K562 (cell line): ENCODE results near the gene FGF11. TPM values are rescaled to one million over a fixed set of nuclear protein-coding genes. Genes with fewer than 3 reads are reported as not detected.
A peak's percentile ranks its signal among the peaks of the same experiment; 100 is the strongest.

Experiments used
- CTBP1 ChIP-seq: fragments of 450-650 bp; IDR thresholded peaks from 2 replicates; pipeline ENCODE4 v1.6.1; 2016; ENCODE audit warnings: borderline replicate concordance
- CTCF ChIP-seq, 3 experiments: IDR thresholded peaks in 2 of 3; conservative IDR thresholded peaks in 1 of 3; 2 replicates each; pipeline ENCODE4 v1.5.1; 2011 to 2012; ENCODE audit warnings: low read length in 3 of 3, mild to moderate bottlenecking in 3 of 3, control low read depth in 2 of 3, improper control_type of control experiment in 1 of 3, inconsistent platforms in 1 of 3, low read depth in 1 of 3, mixed read lengths in 1 of 3, moderate library complexity in 1 of 3; ENCODE audit not compliant: insufficient read depth in 2 of 3
- DNMT1 ChIP-seq: fragments of 450-650 bp; IDR thresholded peaks from 2 replicates; pipeline ENCODE4 v1.6.1; 2016; ENCODE audit warnings: antibody characterized with exemption, mild to moderate bottlenecking
- GTF2F1 ChIP-seq: IDR thresholded peaks from 2 replicates; pipeline ENCODE4 v1.6.1; 2011; ENCODE audit warnings: low read depth, low read length, improper control_type of control experiment
- HDAC1 ChIP-seq, 2 experiments: fragments of 450-650 bp; IDR thresholded peaks; 2 replicates each; pipeline ENCODE4 v1.6.1; 2016 to 2017; ENCODE audit warnings: inconsistent platforms in 1 of 2, mild to moderate bottlenecking in 1 of 2, moderate library complexity in 1 of 2
- MLX ChIP-seq, 2 experiments: fragments of 450-650 bp in 1 of 2; sonication (generic) in 1 of 2; formaldehyde crosslinking; conservative IDR thresholded peaks; 2 replicates each; pipeline versions ENCODE4 v1.4.0 to v1.8.1; 2020 to 2022; ENCODE audit warnings: mild to moderate bottlenecking in 1 of 2, missing genetic modification reagents in 1 of 2
- NBN ChIP-seq: fragments of 450-650 bp; IDR thresholded peaks from 2 replicates; pipeline ENCODE4 v1.6.1; 2016; ENCODE audit warnings: low read depth, mild to moderate bottlenecking
- PRMT5 ChIP-seq: sonication (generic); formaldehyde crosslinking; IDR thresholded peaks from 2 replicates; pipeline ENCODE4 v1.5.0; 2020; ENCODE audit warnings: missing genetic modification reagents
- RB1 ChIP-seq: fragments of 450-650 bp; IDR thresholded peaks from 2 replicates; pipeline ENCODE4 v1.6.1; 2017; ENCODE audit warnings: low read depth, mild to moderate bottlenecking
- TEAD1 ChIP-seq, 2 experiments: fragments of 450-650 bp in 1 of 2; sonication (generic) in 1 of 2; formaldehyde crosslinking; IDR thresholded peaks; 2 replicates each; pipeline versions ENCODE4 v1.4.0 to v1.8.0; 2020 to 2022; ENCODE audit warnings: mild to moderate bottlenecking in 2 of 2, missing genetic modification reagents in 1 of 2
- ZFX ChIP-seq: sonication (generic); formaldehyde crosslinking; IDR thresholded peaks from 2 replicates; pipeline ENCODE4 v1.8.0; 2022; ENCODE audit warnings: mild to moderate bottlenecking, missing genetic modification reagents, moderate library complexity
- polyA plus RNA-seq, 8 experiments: library from polyadenylated mRNA; depleted of rRNA in 4 of 8; stranded (reverse) in 5 of 8; unstranded in 3 of 8; fragments of >200 nt; fragmentation: Nextera tagmentation in 2 of 8; fragmentation: Illumina TruSeq in 1 of 8; extraction: Ambion mirVana in 2 of 8; extraction: Trizol in 1 of 8; gene quantifications; 2 replicates each; pipeline versions ENCODE4 v1.2.1 to v1.2.3, GENCODE V29; 2011 to 2014; ENCODE audit warnings: inconsistent platforms in 1 of 8, missing spikeins in 1 of 8
- total RNA-seq, 7 experiments: library from RNA; depleted of rRNA in 6 of 7; stranded (reverse); fragments of >200 nt in 6 of 7; fragmentation: Illumina TruSeq in 2 of 7; extraction: Trizol in 2 of 7; gene quantifications; 2 replicates each; pipeline versions ENCODE4 v1.2.1 to v1.2.3, GENCODE V29; 2011 to 2021; ENCODE audit warnings: low replicate concordance in 1 of 7
- TF ChIP-seq, protein P1 (sequence below): IDR thresholded peaks from 3 replicates; pipeline ENCODE4 v1.6.1; 2011; ENCODE audit warnings: borderline replicate concordance, mild to moderate bottlenecking, moderate library complexity; ENCODE audit not compliant: insufficient read length; ENCODE audit errors: extremely low read depth
- TF ChIP-seq, protein P2 (sequence below): sonication (generic); formaldehyde crosslinking; IDR thresholded peaks from 2 replicates; pipeline ENCODE4 v1.9.0; 2022; ENCODE audit warnings: mild to moderate bottlenecking, missing genetic modification reagents
- TF ChIP-seq, protein P3 (sequence below): sonication (generic); IDR thresholded peaks from 2 replicates; pipeline ENCODE4 v1.6.1; 2016

FGF11 gene
- total and polyA plus RNA-seq, 9 of the 15 experiments (the other 6 are each of a cell fraction or from before 2014, with no cell fraction given) = 1.2 to 7.5 (median 3.0) TPM

- TF ChIP-seq CTCF (IDR thresholded peaks at IDR 0.05 in 2 of 3, conservative IDR thresholded peaks at IDR 0.05 in 1 of 3; ENCODE audit: insufficient read depth in 2 of 3, low read depth in 1 of 3, low read length in 3 of 3) = peak in 1 of 3 experiments; percentile 29; a peak in 2 of 6 replicates
- TF ChIP-seq NBN = no peak
- peak in 1 of 2 experiments; percentile 38; a peak in 2 of 4 replicates for TF ChIP-seq HDAC1 (IDR thresholded peaks at IDR 0.05)
- TF ChIP-seq DNMT1 = no peak
- no peak for TF ChIP-seq TEAD1 (CRISPR knock-in tag; IDR thresholded peaks at IDR 0.05)
- TF ChIP-seq, protein P1, sequence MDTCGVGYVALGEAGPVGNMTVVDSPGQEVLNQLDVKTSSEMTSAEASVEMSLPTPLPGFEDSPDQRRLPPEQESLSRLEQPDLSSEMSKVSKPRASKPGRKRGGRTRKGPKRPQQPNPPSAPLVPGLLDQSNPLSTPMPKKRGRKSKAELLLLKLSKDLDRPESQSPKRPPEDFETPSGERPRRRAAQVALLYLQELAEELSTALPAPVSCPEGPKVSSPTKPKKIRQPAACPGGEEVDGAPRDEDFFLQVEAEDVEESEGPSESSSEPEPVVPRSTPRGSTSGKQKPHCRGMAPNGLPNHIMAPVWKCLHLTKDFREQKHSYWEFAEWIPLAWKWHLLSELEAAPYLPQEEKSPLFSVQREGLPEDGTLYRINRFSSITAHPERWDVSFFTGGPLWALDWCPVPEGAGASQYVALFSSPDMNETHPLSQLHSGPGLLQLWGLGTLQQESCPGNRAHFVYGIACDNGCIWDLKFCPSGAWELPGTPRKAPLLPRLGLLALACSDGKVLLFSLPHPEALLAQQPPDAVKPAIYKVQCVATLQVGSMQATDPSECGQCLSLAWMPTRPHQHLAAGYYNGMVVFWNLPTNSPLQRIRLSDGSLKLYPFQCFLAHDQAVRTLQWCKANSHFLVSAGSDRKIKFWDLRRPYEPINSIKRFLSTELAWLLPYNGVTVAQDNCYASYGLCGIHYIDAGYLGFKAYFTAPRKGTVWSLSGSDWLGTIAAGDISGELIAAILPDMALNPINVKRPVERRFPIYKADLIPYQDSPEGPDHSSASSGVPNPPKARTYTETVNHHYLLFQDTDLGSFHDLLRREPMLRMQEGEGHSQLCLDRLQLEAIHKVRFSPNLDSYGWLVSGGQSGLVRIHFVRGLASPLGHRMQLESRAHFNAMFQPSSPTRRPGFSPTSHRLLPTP = no peak
- no peak for TF ChIP-seq MLX (CRISPR knock-in tag; conservative IDR thresholded peaks at IDR 0.05)
- 0 out of 2 replicates have a peak, but pooled peaks have one; percentile 52 for TF ChIP-seq CTBP1
- no peak for TF ChIP-seq GTF2F1
- TF ChIP-seq, protein P2, sequence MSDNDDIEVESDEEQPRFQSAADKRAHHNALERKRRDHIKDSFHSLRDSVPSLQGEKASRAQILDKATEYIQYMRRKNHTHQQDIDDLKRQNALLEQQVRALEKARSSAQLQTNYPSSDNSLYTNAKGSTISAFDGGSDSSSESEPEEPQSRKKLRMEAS = no peak
- TF ChIP-seq, protein P3, sequence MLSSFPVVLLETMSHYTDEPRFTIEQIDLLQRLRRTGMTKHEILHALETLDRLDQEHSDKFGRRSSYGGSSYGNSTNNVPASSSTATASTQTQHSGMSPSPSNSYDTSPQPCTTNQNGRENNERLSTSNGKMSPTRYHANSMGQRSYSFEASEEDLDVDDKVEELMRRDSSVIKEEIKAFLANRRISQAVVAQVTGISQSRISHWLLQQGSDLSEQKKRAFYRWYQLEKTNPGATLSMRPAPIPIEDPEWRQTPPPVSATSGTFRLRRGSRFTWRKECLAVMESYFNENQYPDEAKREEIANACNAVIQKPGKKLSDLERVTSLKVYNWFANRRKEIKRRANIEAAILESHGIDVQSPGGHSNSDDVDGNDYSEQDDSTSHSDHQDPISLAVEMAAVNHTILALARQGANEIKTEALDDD = peak; percentile 65; the same call in 1 of the 2 replicates
- peak; percentile 59; the same call in 1 of the 2 replicates for TF ChIP-seq RB1
- TF ChIP-seq PRMT5 = no peak
- peak; percentile 6; the same call in 1 of the 2 replicates for TF ChIP-seq ZFX (CRISPR knock-in tag)
Measured at GRCh38 chr17:7484919-7485377, 45.6 kb downstream of the FGF11 start (continued).
